ENCODE data around the gene SRL.

DNA sequence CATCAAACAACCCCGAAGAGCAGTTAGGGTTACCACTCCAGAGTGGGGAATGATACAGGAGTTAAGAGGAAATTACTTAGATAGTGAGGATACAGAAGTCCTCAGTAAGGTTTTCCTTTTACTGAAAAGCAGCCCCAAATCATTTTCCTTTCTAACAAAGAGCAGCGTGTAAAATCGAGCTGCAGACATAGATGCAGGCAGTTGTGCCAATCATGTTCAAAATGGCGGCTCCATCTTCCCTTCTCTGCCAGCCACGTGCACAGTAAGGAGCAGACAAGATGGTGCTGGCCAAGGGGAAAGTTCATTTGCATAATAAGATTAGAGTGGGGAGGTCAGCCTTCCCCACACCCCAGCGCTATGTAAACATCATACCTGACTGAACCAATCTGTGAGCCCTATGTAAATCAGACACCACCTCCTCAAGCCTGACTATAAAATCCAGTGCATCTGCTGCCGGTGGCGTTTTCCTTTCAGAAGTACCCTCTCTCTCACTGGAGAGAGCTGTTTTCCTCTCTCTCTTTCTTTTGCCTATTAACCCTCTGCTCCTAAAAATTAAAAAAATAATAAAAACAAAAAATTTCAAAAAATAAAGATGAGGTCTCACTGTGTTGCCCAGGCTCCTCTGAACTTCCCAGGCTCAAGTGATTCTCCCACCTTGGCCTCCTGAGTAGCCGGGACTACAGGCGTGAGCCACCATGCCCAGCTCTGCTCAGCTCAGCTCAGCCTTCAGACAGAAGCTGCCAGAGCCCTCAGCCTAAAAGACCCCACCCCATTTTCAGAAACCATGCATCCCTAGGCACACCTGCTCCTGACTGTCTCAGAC lies 2.6 kb upstream of the SRL start:
- TF ChIP-seq CTCF (IDR thresholded peaks at IDR 0.05; ENCODE audit: low read depth, low read length, poor library complexity, severe bottlenecking) (no peak), EZH2phosphoT487 (IDR thresholded peaks at IDR 0.05; ENCODE audit: borderline replicate concordance, low read length) (no peak)

Measured in DOHH2 (cell line).